Activated CD4-positive, alpha-beta T cell treated with anti-CD3 and anti-CD28 coated beads, Interleukin-2, amount 10 ng/mL, durations not matched to agents 7 days and 5 days (primary cell): ENCODE data around the gene NFS1. TPM values are rescaled to one million over a fixed set of nuclear protein-coding genes. Genes with fewer than 3 reads are reported as not detected.
A peak's percentile ranks its signal among the peaks of the same experiment; 100 is the strongest.

Experiments used
- CTCF ChIA-PET: fragments of 350-600 bp; sonication (Branson Sonifier 250); formaldehyde crosslinking; loops from one replicate; lab custom pipeline; 2021; ENCODE audit warnings: antibody characterized with exemption; lab: Charles Lee
- POLR2A ChIA-PET: fragments of 350-600 bp; sonication (Branson Sonifier 250); formaldehyde crosslinking; loops from one replicate; lab custom pipeline; 2021; ENCODE audit warnings: antibody characterized with exemption; lab: Charles Lee
- DNase-seq: peaks from one replicate; pipeline ENCODE4 v3.0.0-alpha.2; 2020
- H3K27ac Mint-ChIP-seq: one replicate; pipeline ENCODE4 v1.8.0; 2021; ENCODE audit warnings: mild to moderate bottlenecking, moderate library complexity, mixed read lengths
- H3K27me3 Mint-ChIP-seq: one replicate; pipeline ENCODE4 v1.8.0; 2021; ENCODE audit warnings: mixed read lengths
- H3K36me3 Mint-ChIP-seq: one replicate; pipeline ENCODE4 v1.8.0; 2021; ENCODE audit warnings: low read depth, mixed read lengths
- H3K4me1 Mint-ChIP-seq: one replicate; pipeline ENCODE4 v1.8.0; 2021; ENCODE audit warnings: mixed read lengths
- H3K4me3 Mint-ChIP-seq: one replicate; pipeline ENCODE4 v1.8.0; 2021; ENCODE audit warnings: mild to moderate bottlenecking, moderate library complexity, mixed read lengths
- H3K9me3 Mint-ChIP-seq: one replicate; pipeline ENCODE4 v1.8.0; 2021; ENCODE audit warnings: mixed read lengths
- total RNA-seq, 2 experiments: library from RNA; stranded (reverse); gene quantifications; one replicate each; pipeline ENCODE4 v1.2.3, GENCODE V29; 2021

The NFS1 gene
- total RNA-seq, 2 experiments from 2014 or later: 33.2 to 36.6 TPM

- H3K9me3 Mint-ChIP-seq: no peaks in the 10 kb centered on the region
- no peak overlapping the region for H3K27ac Mint-ChIP-seq
- no peaks in the 10 kb centered on the region for H3K4me1 Mint-ChIP-seq
- H3K4me3 Mint-ChIP-seq: no peak overlapping the region
- H3K36me3 Mint-ChIP-seq: peaks cover 40% of the 10 kb centered on the region
- H3K27me3 Mint-ChIP-seq: no peaks in the 10 kb centered on the region
- ChIA-PET POLR2A (no interaction called here), CTCF (interaction anchor here (1.0 to 2.0 kb wide), 2 partner anchors 9 to 329 kb away, joined by 3 to 5 read pairs; partner anchors contain the start of gene SCAND1)
- no peak for DNase-seq
These were observed 73.4 kb downstream of the NFS1 start for GRCh38 chr20:35625584-35626385.

GRCh38 chr20:35621560-35621946 lies 77.6 kb downstream of the NFS1 start:
- POLR2A ChIA-PET: no interaction called here
- CTCF ChIA-PET: interaction anchor here (0.6 to 9.3 kb wide), 3 partner anchors 16 to 158 kb away, joined by 3 to 50 read pairs (median 4); no protein-coding TSS in a partner anchor
- H3K4me3 Mint-ChIP-seq: no peak overlapping the region
- peaks cover 30% of the 10 kb centered on the region for H3K4me1 Mint-ChIP-seq
- H3K9me3 Mint-ChIP-seq: no peaks in the 10 kb centered on the region
- peaks cover 16% of the 10 kb centered on the region for H3K36me3 Mint-ChIP-seq
- no peak overlapping the region for H3K27ac Mint-ChIP-seq
- no peak for DNase-seq
- H3K27me3 Mint-ChIP-seq: no peaks in the 10 kb centered on the region

GRCh38 chr20:35620818-35621559 lies 78.2 kb downstream of the NFS1 start:
- peaks cover 33% of the 10 kb centered on the region for H3K4me1 Mint-ChIP-seq
- peaks cover 11% of the 10 kb centered on the region for H3K36me3 Mint-ChIP-seq
- ChIA-PET CTCF (interaction anchor here (0.6 to 9.3 kb wide), 3 partner anchors 16 to 158 kb away, joined by 3 to 50 read pairs (median 4); no protein-coding TSS in a partner anchor), POLR2A (interaction anchor here (0.5 kb wide), 1 partner anchor 27 kb away, joined by 3 read pairs; no protein-coding TSS in a partner anchor)
- no peaks in the 10 kb centered on the region for H3K27me3 Mint-ChIP-seq
- H3K4me3 Mint-ChIP-seq: no peak overlapping the region
- DNase-seq: no peak
- no peaks in the 10 kb centered on the region for H3K9me3 Mint-ChIP-seq
- peak overlapping the region; percentile 50 for H3K27ac Mint-ChIP-seq

GRCh38 chr20:35619196-35620095 lies 79.7 kb downstream of the NFS1 start:
- CTCF ChIA-PET: interaction anchor here (0.5 to 9.3 kb wide), 24 partner anchors 8 to 1290 kb away, joined by 3 to 50 read pairs (median 4); no protein-coding TSS in a partner anchor
- Mint-ChIP-seq H3K4me1 (peaks cover 40% of the 10 kb centered on the region), H3K4me3 (peak overlapping the region; percentile 77), H3K27me3 (no peaks in the 10 kb centered on the region), H3K36me3 (no peaks in the 10 kb centered on the region), H3K9me3 (no peaks in the 10 kb centered on the region), H3K27ac (peak overlapping the region; percentile 79)
- peak; percentile 76 for DNase-seq
- POLR2A ChIA-PET: interaction anchor here (1.0 to 2.3 kb wide), 3 partner anchors 44 to 335 kb away, joined by 4 to 9 read pairs (median 5); partner anchors contain the start of gene SCAND1

GRCh38 chr20:35618263-35619131 lies 80.7 kb downstream of the NFS1 start:
- Mint-ChIP-seq H3K27me3 (peaks cover 2% of the 10 kb centered on the region), H3K36me3 (no peaks in the 10 kb centered on the region), H3K4me1 (peaks cover 43% of the 10 kb centered on the region), H3K9me3 (no peaks in the 10 kb centered on the region), H3K27ac (peak overlapping the region; percentile 87), H3K4me3 (peak overlapping the region; percentile 77)
- ChIA-PET POLR2A (interaction anchor here (1.0 to 2.3 kb wide), 3 partner anchors 45 to 336 kb away, joined by 4 to 9 read pairs (median 5); partner anchors contain the start of gene SCAND1), CTCF (interaction anchor here (0.5 to 9.3 kb wide), 17 partner anchors 9 to 522 kb away, joined by 3 to 50 read pairs (median 5); no protein-coding TSS in a partner anchor)
- peak; percentile 32 for DNase-seq

Other genes starting within 250 kb of the NFS1 start
- gene CEP250, start 243.8 kb downstream of the NFS1 start, total RNA-seq: 10 to 100 TPM; 56.8 to 75.4 TPM
- gene C20orf173, start 169.7 kb downstream of the NFS1 start, total RNA-seq: not detected
- 100 to 1,000 TPM; 152 to 165 TPM for gene ERGIC3, start 157.3 kb downstream of the NFS1 start, total RNA-seq
- 1 to 10 TPM; 1.7 to 1.9 TPM for gene SPAG4, start 83.5 kb downstream of the NFS1 start, total RNA-seq
- 100 to 1,000 TPM; 252 to 256 TPM for gene CPNE1, start 34.5 kb downstream of the NFS1 start, total RNA-seq
- gene RBM12, start 34.5 kb downstream of the NFS1 start, total RNA-seq: 100 to 1,000 TPM; 121 to 127 TPM
- gene ROMO1, start 53 bp upstream of the NFS1 start, total RNA-seq: 100 to 1,000 TPM in 1 of 2 experiments, 10 to 100 TPM in 1; 55.0 to 103 TPM
- gene RBM39, start 42.9 kb upstream of the NFS1 start, total RNA-seq: 100 to 1,000 TPM; 374 to 396 TPM
- gene PHF20, start 72.7 kb upstream of the NFS1 start, total RNA-seq: 10 to 100 TPM; 47.8 to 49.0 TPM